Measurements from ENCODE around the gene GAK. TPM values are rescaled to one million over a fixed set of nuclear protein-coding genes. Genes with fewer than 3 reads are reported as not detected.

Gene GAK
- total RNA-seq, 4 donors from 2014 or later, result 70.1 to 95.3 (median 78.1) TPM

DNA sequence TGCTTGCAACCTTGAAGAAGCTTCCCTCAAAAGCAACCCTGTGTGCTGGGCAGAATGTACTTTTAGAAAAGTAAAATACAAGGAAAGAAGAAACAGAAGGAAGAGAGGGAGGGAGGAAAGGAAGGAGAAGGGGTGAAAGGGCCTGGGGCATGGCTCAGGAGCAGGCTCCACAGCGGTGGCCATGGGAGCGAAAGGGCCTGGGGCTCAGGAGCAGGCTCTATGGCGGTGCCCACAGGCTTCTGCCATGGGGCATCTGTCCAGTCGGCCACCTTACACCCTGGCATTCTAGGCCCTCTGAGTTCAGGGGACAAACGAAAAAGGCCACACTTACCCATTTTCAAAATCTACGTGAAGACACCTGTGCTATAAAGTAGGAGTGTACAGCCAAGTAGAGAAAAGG, 31.4 kb downstream of the GAK start:
- TF ChIP-seq, protein P1, sequence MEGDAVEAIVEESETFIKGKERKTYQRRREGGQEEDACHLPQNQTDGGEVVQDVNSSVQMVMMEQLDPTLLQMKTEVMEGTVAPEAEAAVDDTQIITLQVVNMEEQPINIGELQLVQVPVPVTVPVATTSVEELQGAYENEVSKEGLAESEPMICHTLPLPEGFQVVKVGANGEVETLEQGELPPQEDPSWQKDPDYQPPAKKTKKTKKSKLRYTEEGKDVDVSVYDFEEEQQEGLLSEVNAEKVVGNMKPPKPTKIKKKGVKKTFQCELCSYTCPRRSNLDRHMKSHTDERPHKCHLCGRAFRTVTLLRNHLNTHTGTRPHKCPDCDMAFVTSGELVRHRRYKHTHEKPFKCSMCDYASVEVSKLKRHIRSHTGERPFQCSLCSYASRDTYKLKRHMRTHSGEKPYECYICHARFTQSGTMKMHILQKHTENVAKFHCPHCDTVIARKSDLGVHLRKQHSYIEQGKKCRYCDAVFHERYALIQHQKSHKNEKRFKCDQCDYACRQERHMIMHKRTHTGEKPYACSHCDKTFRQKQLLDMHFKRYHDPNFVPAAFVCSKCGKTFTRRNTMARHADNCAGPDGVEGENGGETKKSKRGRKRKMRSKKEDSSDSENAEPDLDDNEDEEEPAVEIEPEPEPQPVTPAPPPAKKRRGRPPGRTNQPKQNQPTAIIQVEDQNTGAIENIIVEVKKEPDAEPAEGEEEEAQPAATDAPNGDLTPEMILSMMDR (IDR thresholded peaks at IDR 0.05), result no peak
- TF ChIP-seq POLR2AphosphoS5 (IDR thresholded peaks at IDR 0.05) (no peak), EP300 (IDR thresholded peaks at IDR 0.05) (no peak), POLR2A (IDR thresholded peaks at IDR 0.05) (no peak)
- 82% methylated on average over 5 of the region's 6 CpGs; no CpG with 5 or more reads in 1 of the 2 donors for WGBS, 2 donors (ENCODE audit: low coverage in 1 of 2)
- H3K36me3 ChIP-seq, result peaks cover 0 to 94% of the 10 kb centered on the region in 2 donors

DNA sequence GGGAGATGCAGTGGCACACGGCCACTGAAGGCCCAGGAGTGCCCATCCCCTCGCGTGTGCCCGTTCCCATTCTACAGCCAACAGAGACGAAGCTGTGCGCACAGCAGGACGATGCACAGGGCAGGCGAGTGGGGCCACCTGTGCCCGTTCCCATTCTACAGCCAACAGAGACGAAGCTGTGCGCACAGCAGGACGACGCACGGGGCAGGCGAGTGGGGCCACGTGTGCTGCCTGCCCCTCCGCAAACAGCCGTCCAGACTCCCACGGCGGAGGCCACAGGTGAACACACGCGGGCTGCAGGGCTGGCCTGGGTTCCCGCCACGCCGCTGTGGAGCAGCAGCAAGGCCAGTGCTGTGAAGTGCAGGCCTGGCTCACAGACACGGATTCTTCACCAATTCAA, 32.0 kb downstream of the GAK start:
- peaks cover 0 to 99% of the 10 kb centered on the region in 2 donors for H3K36me3 ChIP-seq
- WGBS, 2 donors (ENCODE audit: low coverage in 1 of 2), result 67% methylated on average over 1 of the region's 26 CpGs; no CpG with 5 or more reads in 1 of the 2 donors
- no peaks in the 10 kb centered on the region for H3K9me3 ChIP-seq

More for the DNA sequence above, 31.4 kb downstream of the GAK start:
- H3K4me3 ChIP-seq, result no peak overlapping the region
- ATAC-seq, result no peak
- no peaks in the 10 kb centered on the region for H3K27me3 ChIP-seq
- no peaks in the 10 kb centered on the region for H3K4me1 ChIP-seq
- H3K9me3 ChIP-seq, result no peaks in the 10 kb centered on the region
- no peak overlapping the region for H3K27ac ChIP-seq

DNA sequence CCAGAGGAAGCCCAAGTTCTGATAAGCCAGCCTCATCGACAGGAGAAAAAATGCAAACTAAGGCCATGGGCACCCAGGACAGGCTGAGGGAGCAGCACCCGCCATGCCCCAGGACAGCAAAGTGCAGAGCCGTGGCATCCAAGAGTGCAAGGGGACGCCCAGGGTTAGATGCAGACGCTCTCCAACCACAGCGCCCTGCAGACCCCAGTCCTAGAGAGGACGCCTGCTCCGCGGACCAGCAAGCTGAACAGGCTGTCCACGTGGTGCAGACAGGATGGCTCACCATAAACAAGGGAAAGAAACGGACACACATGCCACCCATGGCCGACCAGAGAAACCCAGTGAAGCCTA, 32.6 kb downstream of the GAK start:
- Histone ChIP-seq H3K27me3 (no peaks in the 10 kb centered on the region), H3K4me3 (no peak overlapping the region), H3K36me3 (peaks cover 0 to 99% of the 10 kb centered on the region in 2 donors), H3K9me3 (no peaks in the 10 kb centered on the region), H3K27ac (no peak overlapping the region), H3K4me1 (no peaks in the 10 kb centered on the region)
- TF ChIP-seq, protein P1 (IDR thresholded peaks at IDR 0.05), result no peak
- TF ChIP-seq EP300 (IDR thresholded peaks at IDR 0.05) (no peak), POLR2A (IDR thresholded peaks at IDR 0.05) (no peak), POLR2AphosphoS5 (IDR thresholded peaks at IDR 0.05) (no peak)
- no peak for ATAC-seq
- 100% methylated on average over 2 of the region's 12 CpGs; no CpG with 5 or more reads in 1 of the 2 donors for WGBS, 2 donors (ENCODE audit: low coverage in 1 of 2)

More for the DNA sequence above, 32.0 kb downstream of the GAK start:
- no peak for ATAC-seq
- Histone ChIP-seq H3K4me3 (no peak overlapping the region), H3K27ac (no peak overlapping the region), H3K27me3 (no peaks in the 10 kb centered on the region), H3K4me1 (no peaks in the 10 kb centered on the region)
- TF ChIP-seq POLR2A (IDR thresholded peaks at IDR 0.05), result no peak
- TF ChIP-seq EP300 (IDR thresholded peaks at IDR 0.05), result no peak
- TF ChIP-seq, protein P1 (IDR thresholded peaks at IDR 0.05), result no peak
- no peak for TF ChIP-seq POLR2AphosphoS5 (IDR thresholded peaks at IDR 0.05)

DNA sequence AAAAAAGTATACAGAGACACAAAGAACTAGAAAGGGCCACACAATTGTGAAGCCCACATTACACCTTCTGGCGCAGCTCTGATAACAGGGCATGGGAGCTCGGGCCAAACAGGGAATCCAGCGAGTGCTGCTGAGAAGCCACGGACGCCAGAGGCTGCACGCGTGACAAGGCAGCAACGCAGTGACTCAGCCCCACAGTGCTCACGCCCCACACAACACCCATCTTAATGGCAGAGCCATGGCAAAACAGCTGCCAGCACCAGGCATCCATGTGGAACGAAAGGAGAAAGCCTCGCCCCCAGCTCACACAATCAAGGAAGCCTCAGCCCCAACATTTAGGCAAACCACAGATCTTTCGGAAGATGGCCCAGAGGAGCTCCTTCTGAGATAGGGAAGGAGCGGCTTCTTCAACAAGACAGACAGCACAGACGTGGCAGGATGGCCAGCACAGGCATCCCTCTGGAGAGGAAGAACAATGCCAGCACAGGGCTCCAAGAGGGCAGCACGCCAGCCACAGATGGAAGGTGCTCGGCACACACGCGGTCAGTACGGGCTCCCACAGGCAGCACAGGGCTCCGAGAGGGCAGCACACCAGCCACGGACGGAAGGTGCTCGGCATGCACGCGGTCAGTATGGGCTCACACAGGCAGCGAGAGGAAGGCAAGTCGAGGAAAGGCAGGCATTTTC, 33.1 kb downstream of the GAK start:
- no peak for ATAC-seq
- Histone ChIP-seq H3K4me1 (no peaks in the 10 kb centered on the region), H3K4me3 (no peak overlapping the region), H3K27me3 (no peaks in the 10 kb centered on the region), H3K9me3 (no peaks in the 10 kb centered on the region), H3K36me3 (peaks cover 0 to 99% of the 10 kb centered on the region in 2 donors), H3K27ac (no peak overlapping the region)
- WGBS, 2 donors (ENCODE audit: low coverage in 1 of 2), result 74 to 90% methylated on average over 4 to 15 of the region's 27 CpGs
- no peak for TF ChIP-seq POLR2AphosphoS5 (IDR thresholded peaks at IDR 0.05)
- no peak for TF ChIP-seq POLR2A (IDR thresholded peaks at IDR 0.05)
- TF ChIP-seq, protein P1 (IDR thresholded peaks at IDR 0.05), result no peak
- no peak for TF ChIP-seq EP300 (IDR thresholded peaks at IDR 0.05)

DNA sequence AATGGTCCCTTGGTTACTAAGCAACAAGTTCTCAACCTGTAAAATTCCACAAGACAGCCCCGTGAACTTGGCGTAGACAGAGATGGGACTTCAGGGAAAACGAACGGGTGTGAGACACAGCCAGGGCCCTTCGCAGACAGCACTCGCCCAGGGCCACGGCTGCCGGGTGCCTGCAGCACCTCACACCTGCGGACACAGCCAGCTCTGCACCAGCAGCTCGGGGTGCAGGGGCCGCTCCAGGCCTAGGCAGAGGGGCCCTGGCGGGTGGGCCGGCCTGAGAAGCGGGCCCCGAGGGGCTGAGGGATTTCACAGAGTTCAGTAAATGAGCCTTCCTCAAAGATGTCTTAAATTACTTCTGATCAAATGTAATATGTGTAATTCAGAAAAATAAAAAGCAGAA, 34.0 kb downstream of the GAK start:
- no peak for ATAC-seq
- peaks cover 0 to 99% of the 10 kb centered on the region in 2 donors for H3K36me3 ChIP-seq
- WGBS, 2 donors (ENCODE audit: low coverage in 1 of 2), result no CpG with 5 or more reads among the region's 15 CpGs

More for the DNA sequence above, 34.0 kb downstream of the GAK start:
- Histone ChIP-seq H3K4me3 (no peak overlapping the region), H3K27ac (no peak overlapping the region), H3K27me3 (no peaks in the 10 kb centered on the region), H3K9me3 (no peaks in the 10 kb centered on the region), H3K4me1 (no peaks in the 10 kb centered on the region)
- no peak for TF ChIP-seq POLR2A (IDR thresholded peaks at IDR 0.05)
- TF ChIP-seq, protein P1 (IDR thresholded peaks at IDR 0.05), result no peak
- no peak for TF ChIP-seq EP300 (IDR thresholded peaks at IDR 0.05)
- no peak for TF ChIP-seq POLR2AphosphoS5 (IDR thresholded peaks at IDR 0.05)

Data from gastroesophageal sphincter (tissue), 4 donors.